HEK293T (cell line): ENCODE measurements around the gene RABL6.

Source experiments
- ELF4 ChIP-seq: fragments of 450-650 bp; IDR thresholded peaks from 2 replicates; pipeline ENCODE4 v1.6.1; 2017; ENCODE audit warnings: antibody characterized with exemption
- FOXM1 ChIP-seq: fragments of 450-650 bp; IDR thresholded peaks from 2 replicates; pipeline ENCODE4 v1.6.1; 2017; ENCODE audit warnings: mild to moderate bottlenecking, borderline replicate concordance
- NFRKB ChIP-seq: fragments of 450-650 bp; IDR thresholded peaks from 2 replicates; pipeline ENCODE4 v1.6.1; 2016; ENCODE audit warnings: mild to moderate bottlenecking, moderate library complexity
- TARDBP ChIP-seq: fragments of 450-650 bp; IDR thresholded peaks from 2 replicates; pipeline ENCODE4 v1.6.1; 2016

- TF ChIP-seq NFRKB (no peak), ELF4 (no peak), FOXM1 (no peak), TARDBP (no peak)
These were observed 25.3 kb upstream of the RABL6 start for GRCh38 chr9:136782452-136782851.
